Endodermal cell (in vitro differentiated cells): ENCODE data around the gene TAL2. TPM values are rescaled to one million over a fixed set of nuclear protein-coding genes. Genes with fewer than 3 reads are reported as not detected.
A peak's percentile ranks its signal among the peaks of the same experiment; 100 is the strongest.

Experiments
- DNase-seq: peaks from one replicate; pipeline ENCODE4 v3.0.0-alpha.2; 2017
- H3K27ac ChIP-seq: 2 replicates; pipeline ENCODE4 v1.5.1; 2013; ENCODE audit warnings: mild to moderate bottlenecking, low read depth, low read length, moderate library complexity
- H3K27me3 ChIP-seq: 2 replicates; pipeline ENCODE4 v1.6.1; 2013; ENCODE audit warnings: mild to moderate bottlenecking, low read length, moderate library complexity; ENCODE audit not compliant: insufficient read depth, control insufficient read depth, poor library complexity, severe bottlenecking
- H3K36me3 ChIP-seq: 2 replicates; pipeline ENCODE4 v1.7.0; 2013; ENCODE audit warnings: mild to moderate bottlenecking, low read length, moderate library complexity; ENCODE audit not compliant: control insufficient read depth, insufficient read depth
- H3K4me1 ChIP-seq: one replicate; pipeline ENCODE4 v1.7.0; 2013; ENCODE audit warnings: low read length; ENCODE audit not compliant: control insufficient read depth, insufficient read depth
- H3K4me3 ChIP-seq: 2 replicates; pipeline ENCODE4 v1.5.1; 2013; ENCODE audit warnings: mild to moderate bottlenecking, low read length, moderate library complexity
- H3K9ac ChIP-seq: 2 replicates; pipeline ENCODE4 v1.6.1; 2013; ENCODE audit warnings: mild to moderate bottlenecking, low read length, moderate library complexity; ENCODE audit not compliant: poor library complexity, severe bottlenecking; ENCODE audit errors: extremely low read depth
- H3K9me3 ChIP-seq: 2 replicates; pipeline ENCODE4 v1.6.1; 2013; ENCODE audit warnings: mild to moderate bottlenecking, low read length, moderate library complexity; ENCODE audit not compliant: control insufficient read depth
- H3K27ac Mint-ChIP-seq: 2 replicates; pipeline ENCODE4 v1.8.0; 2020; ENCODE audit warnings: mixed read lengths
- H3K27me3 Mint-ChIP-seq: 2 replicates; pipeline ENCODE4 v1.8.0; 2021; ENCODE audit warnings: mild to moderate bottlenecking, mixed read lengths; ENCODE audit not compliant: insufficient read depth
- H3K36me3 Mint-ChIP-seq: 2 replicates; pipeline ENCODE4 v1.8.0; 2020; ENCODE audit warnings: low read depth, mixed read lengths
- H3K4me1 Mint-ChIP-seq: 2 replicates; pipeline ENCODE4 v1.8.0; 2020; ENCODE audit warnings: mixed read lengths
- H3K4me3 Mint-ChIP-seq: 2 replicates; pipeline ENCODE4 v1.8.0; 2020; ENCODE audit warnings: mild to moderate bottlenecking, moderate library complexity, mixed read lengths
- H3K9me3 Mint-ChIP-seq: 2 replicates; pipeline ENCODE4 v1.8.0; 2020; ENCODE audit warnings: mild to moderate bottlenecking, mixed read lengths
- CTCF ChIP-seq: fragments of 200-600 bp; sonication (generic); conservative IDR thresholded peaks from 2 replicates; pipeline ENCODE4 v1.5.0; 2021; ENCODE audit warnings: antibody characterized with exemption, mild to moderate bottlenecking
- WGBS, 2 experiments: methylation state at CpG; one replicate each; pipeline versions ENCODE4 v1.1.5 to v1.1.7; 2013; ENCODE audit warnings: missing lambda C conversion rate in 2 of 2, mixed read lengths in 1 of 2; ENCODE audit not compliant: insufficient coverage in 1 of 2, insufficient read length in 1 of 2; 5-methylcytosine and 5-hydroxymethylcytosine counted together
- total RNA-seq, 2 donors: library from RNA; stranded (reverse); fragmentation: NEBNext Ultra II Directional in 1 of 2; extraction: Animal tissue kit (Norgen Biotek cat#: 25700) in 1 of 2; gene quantifications; 2 replicates in 1 of 2; 3 replicates in 1 of 2; pipeline ENCODE4 v1.2.1, GENCODE V29; 2021

The TAL2 gene
- total RNA-seq, 2 donors from 2014 or later = 4.1 to 7.0 TPM

- H3K36me3 ChIP-seq = no peaks in the 10 kb centered on the region
- WGBS, 2 experiments = 91 to 100% methylated on average over 1 of the region's 1 CpG
- H3K9ac ChIP-seq = no peak overlapping the region
- H3K27me3 ChIP-seq = no peaks in the 10 kb centered on the region
- peaks cover 17% of the 10 kb centered on the region for H3K4me1 ChIP-seq
- H3K4me1 Mint-ChIP-seq = peaks cover 31% of the 10 kb centered on the region
- no peak for DNase-seq
- H3K36me3 Mint-ChIP-seq = no peaks in the 10 kb centered on the region
- H3K4me3 Mint-ChIP-seq = no peak overlapping the region
- H3K27ac ChIP-seq = no peak overlapping the region
- no peak for TF ChIP-seq CTCF
- H3K9me3 Mint-ChIP-seq = no peaks in the 10 kb centered on the region
- peaks cover 7% of the 10 kb centered on the region for H3K9me3 ChIP-seq
- H3K27ac Mint-ChIP-seq = no peak overlapping the region
- H3K27me3 Mint-ChIP-seq = peaks cover 23% of the 10 kb centered on the region
- H3K4me3 ChIP-seq = no peak overlapping the region
Observed at GRCh38 chr9:105683688-105684275, 21.5 kb downstream of the TAL2 start.

GRCh38 chr9:105686936-105687335 is 24.7 kb downstream of the TAL2 start:
- WGBS, 2 experiments = 94 to 100% methylated on average over 4 of the region's 4 CpGs
- Histone ChIP-seq H3K36me3 (no peaks in the 10 kb centered on the region), H3K9me3 (peaks cover 7% of the 10 kb centered on the region), H3K4me1 (no peaks in the 10 kb centered on the region), H3K27ac (no peak overlapping the region), H3K9ac (no peak overlapping the region), H3K27me3 (peaks cover 20% of the 10 kb centered on the region), H3K4me3 (no peak overlapping the region)
- no peak for TF ChIP-seq CTCF
- no peaks in the 10 kb centered on the region for H3K36me3 Mint-ChIP-seq
- no peak overlapping the region for H3K4me3 Mint-ChIP-seq
- DNase-seq = no peak
- peaks cover 50% of the 10 kb centered on the region for H3K27me3 Mint-ChIP-seq
- peaks cover 14% of the 10 kb centered on the region for H3K4me1 Mint-ChIP-seq
- no peak overlapping the region for H3K27ac Mint-ChIP-seq
- no peaks in the 10 kb centered on the region for H3K9me3 Mint-ChIP-seq

- Mint-ChIP-seq H3K36me3 (no peaks in the 10 kb centered on the region), H3K27me3 (peaks cover 71% of the 10 kb centered on the region), H3K9me3 (no peaks in the 10 kb centered on the region), H3K4me3 (no peak overlapping the region), H3K27ac (no peak overlapping the region), H3K4me1 (peaks cover 15% of the 10 kb centered on the region)
- Histone ChIP-seq H3K9me3 (no peaks in the 10 kb centered on the region), H3K27me3 (peaks cover 44% of the 10 kb centered on the region), H3K36me3 (no peaks in the 10 kb centered on the region), H3K9ac (no peak overlapping the region), H3K4me3 (no peak overlapping the region), H3K4me1 (no peaks in the 10 kb centered on the region), H3K27ac (no peak overlapping the region)
- DNase-seq = no peak
- TF ChIP-seq CTCF = peak; percentile 77
- 49 to 75% methylated on average over 1 of the region's 2 CpGs for WGBS, 2 experiments
Observed at GRCh38 chr9:105690742-105691141, 28.5 kb downstream of the TAL2 start.
